K562 (cell line): ENCODE results near the gene CCDC184. TPM values are rescaled to one million over a fixed set of nuclear protein-coding genes. Genes with fewer than 3 reads are reported as not detected.
A peak's percentile ranks its signal among the peaks of the same experiment; 100 is the strongest.

Source experiments
- ATAC-seq: fragments of 200-7000 bp; cut with Tn5 transposase; 3 replicates; pipeline ENCODE4 v1.9.1; 2020; ENCODE audit warnings: moderate library complexity
- Bru-seq: library from RNA; stranded (reverse); fragments of 400-500 nt; gene quantifications from one replicate; lab custom pipeline; 2021; lab: Mats Ljungman, UMichigan
- BruChase-seq, 2 experiments: library from RNA; stranded (reverse); fragments of 400-500 nt; gene quantifications; one replicate each; lab custom pipeline; 2021; lab: Mats Ljungman, UMichigan
- BruUV-seq: library from RNA; stranded (reverse); fragments of 400-500 nt; replicated peaks from 2 replicates; lab custom pipeline; 2021; lab: Mats Ljungman, UMichigan
- CTCF ChIA-PET: fragments of 300-600 bp; formaldehyde crosslinking; extraction: SDS; loops from one replicate; lab custom pipeline; 2021; ENCODE audit warnings: low intra/inter-chr PET ratio; lab: Yijun Ruan, JAX
- POLR2A ChIA-PET: fragments of 300-600, 350-650 bp; sonication (Branson Sonifier 250); formaldehyde crosslinking; extraction: SDS; loops from one replicate; lab custom pipeline; 2021; ENCODE audit warnings: antibody characterized with exemption, inconsistent platforms; lab: Yijun Ruan, JAX
- DNase-seq, 4 experiments: peaks; one replicate each; pipeline versions ENCODE4 v3.0.0 to v3.0.0-alpha.2; 2011 to 2018; ENCODE audit warnings: low spot score in 3 of 4, mixed read lengths in 3 of 4; ENCODE audit errors: extremely low read depth in 1 of 4
- FAIRE-seq: peaks from 2 replicates; lab custom pipeline; 2011; peaks lifted over from hg19 to GRCh38; lab: Jason Lieb, UNC
- H2AFZ ChIP-seq: 2 replicates; pipeline ENCODE4 v1.6.0; 2011; ENCODE audit warnings: low read depth, low read length, control low read depth, inconsistent platforms
- H3K27ac ChIP-seq: fragments of 200-600 bp; 3 replicates; pipeline ENCODE4 v1.8.0; 2011; ENCODE audit warnings: low read depth, mild to moderate bottlenecking, control low read depth, inconsistent platforms, low read length, moderate library complexity, mixed read lengths; ENCODE audit errors: extremely low read depth
- H3K27me3 ChIP-seq, 2 experiments: fragments of 300-600 bp in 1 of 2; 2 replicates in 1 of 2; 3 replicates in 1 of 2; pipeline versions ENCODE4 v1.6.0 to v1.8.0; 2011; ENCODE audit warnings: inconsistent platforms in 2 of 2, low read length in 2 of 2, mild to moderate bottlenecking in 1 of 2, mixed read lengths in 1 of 2, moderate library complexity in 1 of 2; ENCODE audit not compliant: control insufficient read depth in 2 of 2, insufficient read depth in 2 of 2
- H3K36me3 ChIP-seq: fragments of 300-600 bp; 3 replicates; pipeline ENCODE4 v1.8.0; 2011; ENCODE audit warnings: mild to moderate bottlenecking, low read length, inconsistent platforms; ENCODE audit not compliant: control insufficient read depth, insufficient read depth
- H3K4me1 ChIP-seq, 2 experiments: fragments of 200-600 bp in 1 of 2; replicated peaks in 1 of 2; 2 replicates in 1 of 2; 3 replicates in 1 of 2; pipeline versions ENCODE4 v1.5.1 to v1.8.0; 2011; ENCODE audit warnings: inconsistent platforms in 2 of 2, low read length in 2 of 2, mild to moderate bottlenecking in 1 of 2, mixed read lengths in 1 of 2, moderate library complexity in 1 of 2; ENCODE audit not compliant: control insufficient read depth in 2 of 2, insufficient read depth in 2 of 2
- H3K4me2 ChIP-seq: 2 replicates; pipeline ENCODE4 v1.6.1; 2011; ENCODE audit warnings: low read length, control low read depth, inconsistent platforms, mixed read lengths; ENCODE audit not compliant: insufficient read depth
- H3K4me3 ChIP-seq: fragments of 200-600 bp; sonication (generic), shearing (Covaris generic); 2 replicates; pipeline ENCODE4 v1.5.1; 2016; ENCODE audit warnings: control low read depth, inconsistent platforms
- H3K79me2 ChIP-seq: fragments of 200-600 bp; 3 replicates; pipeline ENCODE4 v1.8.0; 2011; ENCODE audit warnings: low read length, inconsistent platforms; ENCODE audit not compliant: control insufficient read depth, insufficient read depth
- H3K9ac ChIP-seq, 2 experiments: 2 replicates each; pipeline versions ENCODE4 v1.6.0 to v1.6.1; 2011; ENCODE audit warnings: low read depth in 2 of 2, low read length in 2 of 2, control low read depth in 1 of 2, inconsistent platforms in 1 of 2, mild to moderate bottlenecking in 1 of 2, mixed read lengths in 1 of 2; ENCODE audit not compliant: insufficient read depth in 1 of 2
- H3K9me1 ChIP-seq: one replicate; pipeline ENCODE4 v1.6.0; 2011; ENCODE audit warnings: inconsistent platforms, mild to moderate bottlenecking, low read length, moderate library complexity; ENCODE audit not compliant: control insufficient read depth, insufficient read depth
- H3K9me3 ChIP-seq: replicated peaks from 2 replicates; pipeline ENCODE4 v1.5.1; 2011; ENCODE audit warnings: low read depth, low read length, inconsistent platforms; ENCODE audit not compliant: control insufficient read depth, insufficient read depth
- H4K20me1 ChIP-seq: replicated peaks from 2 replicates; pipeline ENCODE4 v1.6.1; 2011; ENCODE audit warnings: low read length, inconsistent platforms, mixed read lengths; ENCODE audit not compliant: control insufficient read depth, insufficient read depth
- HOXB6 ChIP-seq: fragments of 250-450 bp; sonication (Bioruptor Pico); IDR thresholded peaks from 2 replicates; pipeline ENCODE4 v1.5.1; 2022; ENCODE audit warnings: mild to moderate bottlenecking, borderline replicate concordance
- PHB2 ChIP-seq: fragments of 450-650 bp; IDR thresholded peaks from 2 replicates; pipeline ENCODE4 v1.6.1; 2017; ENCODE audit warnings: low read depth
- RBFOX2 ChIP-seq: fragments of 200-400 bp; formaldehyde crosslinking; IDR thresholded peaks from 2 replicates; pipeline ENCODE4 v1.6.1; 2017; ENCODE audit warnings: low read depth, mild to moderate bottlenecking, low read length, moderate library complexity
- SAFB ChIP-seq: fragments of 200-400 bp; formaldehyde crosslinking; IDR thresholded peaks from 2 replicates; pipeline ENCODE4 v1.6.1; 2017; ENCODE audit warnings: low read depth, low read length, borderline replicate concordance
- ZNF318 ChIP-seq, 2 experiments: fragments of 450-650 bp; IDR thresholded peaks; 2 replicates each; pipeline ENCODE4 v1.6.1; 2016; ENCODE audit warnings: mild to moderate bottlenecking in 2 of 2, borderline replicate concordance in 1 of 2, low read depth in 1 of 2, moderate library complexity in 1 of 2
- ZNF589 ChIP-seq: fragments of 200-800 bp; sonication (Bioruptor generic); IDR thresholded peaks from 2 replicates; pipeline ENCODE4 v1.6.1; 2016; ENCODE audit warnings: low read depth, missing genetic modification characterization, missing compliant biosample characterization
- WGBS: fragments of 100-300 bp; shearing (Covaris generic); methylation state at CpG from one replicate; pipeline ENCODE4 v1.1.6; 2016; ENCODE audit warnings: low coverage, mixed read lengths; ENCODE audit not compliant: insufficient coverage; ENCODE audit errors: missing lambda C conversion rate; 5-methylcytosine and 5-hydroxymethylcytosine counted together
- in situ Hi-C: fragments of 300-500 bp; cut with MboI; formaldehyde crosslinking; loops from 4 replicates; pipeline ENCODE4 v1.15.0; 2018; ENCODE audit warnings: inconsistent platforms, mixed read lengths
- intact Hi-C: fragments of 100-400 bp; cut with micrococcal nuclease; formaldehyde crosslinking; loops from 2 replicates; pipeline ENCODE4 v1.14.2; 2022
- long read RNA-seq, 3 experiments: library from polyadenylated mRNA in 2 of 3; library from RNA in 1 of 3; unstranded in 2 of 3; stranded (forward) in 1 of 3; transcript quantifications; one replicate each; pipeline ENCODE4 v2.0.0, GENCODE V29; 2019 to 2022
- polyA minus RNA-seq, 3 experiments: library from RNA; depleted of rRNA, polyadenylated mRNA; stranded (reverse); fragments of >200 nt; gene quantifications; 2 replicates each; pipeline ENCODE4 v1.2.3, GENCODE V29; 2011
- polyA plus RNA-seq, 8 experiments: library from polyadenylated mRNA; depleted of rRNA in 4 of 8; stranded (reverse) in 5 of 8; unstranded in 3 of 8; fragments of >200 nt; fragmentation: Nextera tagmentation in 2 of 8; fragmentation: Illumina TruSeq in 1 of 8; extraction: Ambion mirVana in 2 of 8; extraction: Trizol in 1 of 8; gene quantifications; 2 replicates each; pipeline versions ENCODE4 v1.2.1 to v1.2.3, GENCODE V29; 2011 to 2014; ENCODE audit warnings: inconsistent platforms in 1 of 8, missing spikeins in 1 of 8
- total RNA-seq, 7 experiments: library from RNA; depleted of rRNA in 6 of 7; stranded (reverse); fragments of >200 nt in 6 of 7; fragmentation: Illumina TruSeq in 2 of 7; extraction: Trizol in 2 of 7; gene quantifications; 2 replicates each; pipeline versions ENCODE4 v1.2.1 to v1.2.3, GENCODE V29; 2011 to 2021; ENCODE audit warnings: low replicate concordance in 1 of 7

Gene CCDC184
- not detected in 2 replicates for total RNA-seq (2011; cell fraction: chromatin; rRNA removed; ENCODE audit: low replicate concordance)
- total RNA-seq (2011; cell fraction: nucleolus; rRNA removed): not detected in 2 replicates
- total RNA-seq (2011; cell fraction: nucleoplasm; rRNA removed): not detected in 2 replicates
- 0.04 TPM in 1 of 2 replicates, not detected in the other for total RNA-seq (2014; rRNA removed)
- total RNA-seq (2014; rRNA removed; fragmentation: Illumina TruSeq; extraction: Trizol): not detected in 2 replicates
- total RNA-seq (2015; rRNA removed; fragmentation: Illumina TruSeq; extraction: Trizol): not detected in 2 replicates
- 0.09 and 0.18 TPM in 2 replicates for total RNA-seq (2021)
- not detected in 2 replicates for polyA plus RNA-seq (2011; rRNA removed)
- not detected in 2 replicates for polyA plus RNA-seq (2011; cell fraction: cytosol; rRNA removed)
- not detected in 2 replicates for polyA plus RNA-seq (2011; cell fraction: nucleus; rRNA removed)
- 0.03 and 0.17 TPM in 2 replicates for polyA plus RNA-seq (2012)
- not detected in 2 replicates for polyA plus RNA-seq (2014; fragmentation: Illumina TruSeq; extraction: Trizol)
- polyA plus RNA-seq (2014; fragmentation: Nextera tagmentation; extraction: Ambion mirVana): not detected
- not detected in 2 replicates for polyA plus RNA-seq (2014; rRNA removed)
- not detected in 2 replicates for polyA minus RNA-seq (2011; rRNA and poly(A)+ RNA removed)
- not detected in 2 replicates for polyA minus RNA-seq (2011; cell fraction: cytosol; rRNA and poly(A)+ RNA removed)
- not detected in 2 replicates for polyA minus RNA-seq (2011; cell fraction: nucleus; rRNA and poly(A)+ RNA removed)
- not detected for Bru-seq, nascent RNA
- BruChase-seq, experiment 1, labeled RNA remaining after a 2-hour chase: not detected
- percentile 30 among the genes with signal in this experiment for BruChase-seq, experiment 2, labeled RNA remaining after a 6-hour chase
- long read RNA-seq, experiment 1: 0 reads
- long read RNA-seq, experiment 2: 0 reads
- long read RNA-seq, experiment 3: 0 reads

GRCh38 chr12:48183091-48183875, at the start of gene CCDC184:
Gene CCDC184 (plus strand): TSS chr12:48183644. CDS start chr12:48184123, 479 bp downstream.
- no peaks in the 10 kb centered on the region for H3K79me2 ChIP-seq
- H3K9me1 ChIP-seq: peaks cover 3% of the 10 kb centered on the region
- H3K9me3 ChIP-seq: no peaks in the 10 kb centered on the region
- H3K4me2 ChIP-seq: peak within 1 kb of the TSS; percentile 82
- FAIRE-seq: peak; percentile 52
- H2AFZ ChIP-seq: peak within 1 kb of the TSS; percentile 89
- ChIA-PET CTCF (interaction anchor here (0.5 kb wide), 1 partner anchor 137 kb away, joined by 4 read pairs; no protein-coding TSS in a partner anchor), POLR2A (interaction anchor here (0.6 kb wide), 2 partner anchors 10 kb away, joined by 3 read pairs; no protein-coding TSS in a partner anchor)
- H3K4me1 ChIP-seq: peaks cover 0 to 17% of the 10 kb centered on the region in 2 experiments; a peak in 3 of 5 replicates
- peak within 1 kb of the TSS; percentile 34 for H3K4me3 ChIP-seq
- intact Hi-C loops (no loop called here), in situ Hi-C loops (no loop called here)
- WGBS: 7% methylated on average over 45 of the region's 61 CpGs
- no peaks in the 10 kb centered on the region for H4K20me1 ChIP-seq
- H3K27ac ChIP-seq: no peak within 1 kb of the TSS
- peak; percentile 80 for ATAC-seq
- no peaks in the 10 kb centered on the region for H3K36me3 ChIP-seq
- no TSS peak for BruUV-seq
- H3K27me3 ChIP-seq: peaks cover 17 to 40% of the 10 kb centered on the region in 2 experiments; a peak in 4 of 5 replicates
- H3K9ac ChIP-seq: peak within 1 kb of the TSS in 1 of 2 experiments; percentile 74; a peak in 2 of 4 replicates
- peak; percentile 47 to 66 (median 64) for DNase-seq
- TF ChIP-seq PHB2 (no peak), ZNF589 (CRISPR knock-in tag) (no peak), HOXB6 (no peak), RBFOX2 (peak; percentile 31; the same call in 1 of the 2 replicates), SAFB (0 out of 2 replicates have a peak, but pooled peaks have one; percentile 39), ZNF318 (IDR thresholded peaks at IDR 0.05; ENCODE audit: borderline replicate concordance in 1 of 2, low read depth in 1 of 2) (no peak)
